Measurements from ENCODE around the gene GAB2.

Gene GAB2

DNA sequence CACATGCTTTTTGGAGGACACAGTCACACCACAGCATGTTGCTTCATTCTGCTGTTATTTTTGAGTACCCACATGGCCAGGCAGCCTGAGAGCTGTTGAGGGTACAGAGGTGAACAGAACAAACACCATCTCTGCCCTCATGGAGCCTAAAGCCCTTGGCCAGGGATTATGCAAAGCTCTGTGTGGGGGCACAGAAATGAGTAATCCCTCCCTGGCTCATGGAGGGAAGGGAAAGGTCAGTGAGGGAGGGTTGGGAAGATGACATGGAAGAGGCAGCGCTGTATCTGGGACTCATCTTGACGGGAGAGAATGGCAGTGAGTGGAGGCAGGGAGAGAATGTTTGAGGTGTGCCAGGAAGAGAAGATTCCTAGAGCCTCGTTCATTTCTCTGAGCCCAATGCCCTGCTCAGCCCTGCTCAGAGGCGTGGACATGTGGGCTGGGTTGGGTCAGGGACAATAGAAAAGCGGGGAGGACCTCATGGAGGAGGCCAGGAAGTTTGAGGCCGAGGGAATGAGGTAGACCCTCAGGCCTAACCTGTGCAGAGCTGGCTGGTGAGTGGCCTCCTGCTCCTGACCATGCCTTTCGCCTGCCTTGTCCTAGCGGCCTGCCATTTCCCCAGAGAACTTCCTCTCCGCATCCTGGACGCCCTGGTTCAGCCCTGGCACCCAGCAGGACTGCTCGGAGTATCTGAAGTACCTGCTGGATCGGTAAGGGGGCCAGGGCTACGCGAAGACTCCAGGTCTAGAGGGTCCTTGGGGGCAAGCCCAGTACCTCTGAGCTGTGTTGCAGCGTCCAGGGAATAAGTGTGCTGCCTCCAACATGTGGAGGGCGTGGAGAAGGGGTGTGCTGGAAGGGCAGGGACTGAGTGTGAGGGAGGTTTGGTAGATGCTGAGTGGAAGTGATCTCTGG is 209.1 kb downstream of the GAB2 start:
- TF ChIP-seq POLR2AphosphoS5 (IDR thresholded peaks at IDR 0.05; ENCODE audit: low read depth, low read length), result no peak
- no peak for TF ChIP-seq FOXP2 (optimal IDR thresholded peaks at IDR 0.05; ENCODE audit: borderline replicate concordance, extremely low read depth, extremely low read length, insufficient read depth)
- TF ChIP-seq TAF1 (IDR thresholded peaks at IDR 0.05; ENCODE audit: borderline replicate concordance, insufficient read depth, low read length), result no peak
- TF ChIP-seq SIN3A (IDR thresholded peaks at IDR 0.05; ENCODE audit: borderline replicate concordance, insufficient read depth, low read length), result no peak
- TF ChIP-seq, protein P1, sequence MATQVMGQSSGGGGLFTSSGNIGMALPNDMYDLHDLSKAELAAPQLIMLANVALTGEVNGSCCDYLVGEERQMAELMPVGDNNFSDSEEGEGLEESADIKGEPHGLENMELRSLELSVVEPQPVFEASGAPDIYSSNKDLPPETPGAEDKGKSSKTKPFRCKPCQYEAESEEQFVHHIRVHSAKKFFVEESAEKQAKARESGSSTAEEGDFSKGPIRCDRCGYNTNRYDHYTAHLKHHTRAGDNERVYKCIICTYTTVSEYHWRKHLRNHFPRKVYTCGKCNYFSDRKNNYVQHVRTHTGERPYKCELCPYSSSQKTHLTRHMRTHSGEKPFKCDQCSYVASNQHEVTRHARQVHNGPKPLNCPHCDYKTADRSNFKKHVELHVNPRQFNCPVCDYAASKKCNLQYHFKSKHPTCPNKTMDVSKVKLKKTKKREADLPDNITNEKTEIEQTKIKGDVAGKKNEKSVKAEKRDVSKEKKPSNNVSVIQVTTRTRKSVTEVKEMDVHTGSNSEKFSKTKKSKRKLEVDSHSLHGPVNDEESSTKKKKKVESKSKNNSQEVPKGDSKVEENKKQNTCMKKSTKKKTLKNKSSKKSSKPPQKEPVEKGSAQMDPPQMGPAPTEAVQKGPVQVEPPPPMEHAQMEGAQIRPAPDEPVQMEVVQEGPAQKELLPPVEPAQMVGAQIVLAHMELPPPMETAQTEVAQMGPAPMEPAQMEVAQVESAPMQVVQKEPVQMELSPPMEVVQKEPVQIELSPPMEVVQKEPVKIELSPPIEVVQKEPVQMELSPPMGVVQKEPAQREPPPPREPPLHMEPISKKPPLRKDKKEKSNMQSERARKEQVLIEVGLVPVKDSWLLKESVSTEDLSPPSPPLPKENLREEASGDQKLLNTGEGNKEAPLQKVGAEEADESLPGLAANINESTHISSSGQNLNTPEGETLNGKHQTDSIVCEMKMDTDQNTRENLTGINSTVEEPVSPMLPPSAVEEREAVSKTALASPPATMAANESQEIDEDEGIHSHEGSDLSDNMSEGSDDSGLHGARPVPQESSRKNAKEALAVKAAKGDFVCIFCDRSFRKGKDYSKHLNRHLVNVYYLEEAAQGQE (IDR thresholded peaks at IDR 0.05; ENCODE audit: insufficient read depth in 1 of 2, low read depth in 2 of 2, low read length in 2 of 2), result no peak

DNA sequence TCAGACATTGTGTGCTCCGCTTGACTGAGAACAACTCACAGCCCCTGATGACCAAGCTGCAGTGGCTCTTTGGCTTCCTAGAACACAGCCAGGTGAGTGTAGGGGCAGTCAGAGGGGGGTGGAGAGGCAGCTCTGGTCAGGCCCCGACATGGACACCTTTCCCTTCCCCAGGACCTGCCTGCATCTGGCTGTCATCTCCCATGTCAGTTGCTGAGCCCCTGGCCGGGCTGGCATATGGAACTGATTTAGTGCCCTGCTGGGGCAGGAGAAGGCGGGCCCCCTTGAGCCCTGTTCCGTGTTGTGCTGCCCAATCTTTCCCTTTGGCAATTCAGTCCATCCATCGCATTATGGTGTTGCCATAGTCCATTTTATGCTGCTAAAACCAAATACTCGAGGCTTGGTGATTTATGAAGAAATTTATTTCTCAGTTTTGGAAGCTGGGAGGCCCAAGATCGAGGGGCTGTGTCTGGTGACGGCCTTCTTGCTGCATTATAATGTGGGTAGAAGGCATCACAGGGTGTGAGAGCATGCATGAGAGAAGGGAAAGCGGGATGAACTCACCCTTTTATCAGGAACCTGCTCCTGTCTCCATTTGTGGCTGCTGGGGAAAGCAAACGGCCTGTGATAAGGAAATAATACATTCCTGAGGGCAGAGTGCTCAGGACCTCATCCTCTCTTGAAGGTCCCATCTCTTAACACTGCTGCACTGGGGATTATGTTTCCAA is 209.9 kb downstream of the GAB2 start:
- TF ChIP-seq POLR2AphosphoS5 (IDR thresholded peaks at IDR 0.05; ENCODE audit: low read depth, low read length) (no peak), TAF1 (IDR thresholded peaks at IDR 0.05; ENCODE audit: borderline replicate concordance, insufficient read depth, low read length) (no peak), SIN3A (IDR thresholded peaks at IDR 0.05; ENCODE audit: borderline replicate concordance, insufficient read depth, low read length) (no peak), FOXP2 (optimal IDR thresholded peaks at IDR 0.05; ENCODE audit: borderline replicate concordance, extremely low read depth, extremely low read length, insufficient read depth) (no peak)
- TF ChIP-seq, protein P1 (IDR thresholded peaks at IDR 0.05; ENCODE audit: insufficient read depth in 1 of 2, low read depth in 2 of 2, low read length in 2 of 2), result no peak

DNA sequence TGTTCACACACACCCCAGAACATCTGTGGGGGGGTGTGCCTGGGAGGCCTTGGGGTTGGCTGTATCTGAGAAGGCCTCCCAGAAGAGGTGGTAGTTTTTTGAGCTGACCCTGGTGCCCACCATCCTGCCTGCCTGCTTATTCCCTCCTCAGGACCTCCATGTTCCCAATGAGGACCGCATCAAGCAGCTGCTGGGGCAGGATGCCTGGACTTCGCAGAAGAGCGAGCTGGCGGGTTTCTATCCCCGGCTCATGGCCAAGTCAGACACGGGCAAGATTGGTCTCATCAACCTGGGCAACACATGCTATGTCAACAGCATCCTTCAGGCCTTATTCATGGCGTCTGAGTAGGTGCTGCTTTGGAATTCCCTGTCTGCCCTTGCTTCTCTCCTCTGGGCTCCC is 211.9 kb downstream of the GAB2 start:
- TF ChIP-seq, protein P1 (IDR thresholded peaks at IDR 0.05; ENCODE audit: insufficient read depth in 1 of 2, low read depth in 2 of 2, low read length in 2 of 2), result no peak
- TF ChIP-seq FOXP2 (optimal IDR thresholded peaks at IDR 0.05; ENCODE audit: borderline replicate concordance, extremely low read depth, extremely low read length, insufficient read depth) (no peak), TAF1 (IDR thresholded peaks at IDR 0.05; ENCODE audit: borderline replicate concordance, insufficient read depth, low read length) (no peak)

DNA sequence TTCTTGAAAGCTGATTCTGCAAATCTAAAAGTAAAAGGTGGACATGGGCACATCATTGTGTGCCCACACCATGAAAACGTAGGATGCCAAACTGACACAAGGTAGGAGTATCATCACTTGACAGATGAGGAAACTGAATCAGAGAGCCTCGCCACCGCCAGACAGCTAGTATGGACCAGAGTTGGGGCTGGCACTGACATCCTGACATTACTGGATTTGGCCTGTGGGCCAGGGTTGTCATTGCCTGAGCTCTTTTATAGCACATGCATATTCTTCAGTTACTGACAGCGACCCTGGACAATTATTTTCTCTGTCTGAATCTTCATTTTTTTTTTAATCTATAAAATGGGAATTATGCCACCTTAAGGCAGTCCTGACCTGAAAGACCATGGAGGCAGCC is 212.4 kb downstream of the GAB2 start:
- TF ChIP-seq, protein P1 (IDR thresholded peaks at IDR 0.05; ENCODE audit: insufficient read depth in 1 of 2, low read depth in 2 of 2, low read length in 2 of 2), result no peak
- TF ChIP-seq SIN3A (IDR thresholded peaks at IDR 0.05; ENCODE audit: borderline replicate concordance, insufficient read depth, low read length) (no peak), POLR2AphosphoS5 (IDR thresholded peaks at IDR 0.05; ENCODE audit: low read depth, low read length) (no peak), TAF1 (IDR thresholded peaks at IDR 0.05; ENCODE audit: borderline replicate concordance, insufficient read depth, low read length) (no peak), FOXP2 (optimal IDR thresholded peaks at IDR 0.05; ENCODE audit: borderline replicate concordance, extremely low read depth, extremely low read length, insufficient read depth) (no peak)
